HepG2 (cell line): Measurements from ENCODE around the gene GPBAR1. TPM values are rescaled to one million over a fixed set of nuclear protein-coding genes. Genes with fewer than 3 reads are reported as not detected.

Experiments used
- CREM ChIP-seq, 2 experiments: sonication (generic) in 1 of 2; formaldehyde crosslinking in 1 of 2; IDR thresholded peaks; 2 replicates each; pipeline versions ENCODE4 v1.4.0 to v1.6.1; 2016 to 2020; ENCODE audit warnings: antibody characterized with exemption in 1 of 2, mild to moderate bottlenecking in 1 of 2, missing genetic modification reagents in 1 of 2
- EED ChIP-seq: sonication (generic); formaldehyde crosslinking; IDR thresholded peaks from 2 replicates; pipeline ENCODE4 v1.5.0; 2020; ENCODE audit warnings: mild to moderate bottlenecking, missing genetic modification reagents
- FOSL2 ChIP-seq: sonication (generic); formaldehyde crosslinking; IDR thresholded peaks from 2 replicates; pipeline ENCODE4 v1.4.0; 2020; ENCODE audit warnings: missing genetic modification reagents
- FOXO1 ChIP-seq: sonication (generic); formaldehyde crosslinking; IDR thresholded peaks from 2 replicates; pipeline ENCODE4 v1.4.0; 2020; ENCODE audit warnings: missing genetic modification reagents
- HOXA3 ChIP-seq: sonication (generic); formaldehyde crosslinking; IDR thresholded peaks from 2 replicates; pipeline ENCODE4 v1.5.0; 2020; ENCODE audit warnings: missing genetic modification reagents
- MEIS2 ChIP-seq: sonication (generic); formaldehyde crosslinking; IDR thresholded peaks from 2 replicates; pipeline ENCODE4 v1.9.0; 2021; ENCODE audit warnings: mild to moderate bottlenecking, missing genetic modification reagents
- NFKB2 ChIP-seq: sonication (generic); formaldehyde crosslinking; IDR thresholded peaks from 2 replicates; pipeline ENCODE4 v1.4.0; 2020; ENCODE audit warnings: missing genetic modification reagents, borderline replicate concordance
- SNAI1 ChIP-seq: sonication (generic); formaldehyde crosslinking; IDR thresholded peaks from 2 replicates; pipeline ENCODE4 v1.5.0; 2020; ENCODE audit warnings: mild to moderate bottlenecking, missing genetic modification reagents, borderline replicate concordance
- YY1 ChIP-seq: IDR thresholded peaks from 2 replicates; pipeline ENCODE4 v1.6.1; 2011; ENCODE audit warnings: low read length, low read depth, moderate library complexity, mild to moderate bottlenecking; ENCODE audit not compliant: insufficient read depth, insufficient replicate concordance
- ZFP62 ChIP-seq: sonication (generic); formaldehyde crosslinking; IDR thresholded peaks from 2 replicates; pipeline ENCODE4 v1.4.0; 2020; ENCODE audit warnings: missing genetic modification reagents
- ZNF605 ChIP-seq: sonication (generic); formaldehyde crosslinking; IDR thresholded peaks from 2 replicates; pipeline ENCODE4 v1.8.0; 2022; ENCODE audit warnings: mild to moderate bottlenecking, missing genetic modification reagents
- polyA plus RNA-seq, 8 experiments: library from polyadenylated mRNA; depleted of rRNA in 3 of 8; stranded (reverse) in 7 of 8; unstranded in 1 of 8; fragments of >200 nt; fragmentation: Illumina TruSeq in 4 of 8; extraction: Trizol in 4 of 8; gene quantifications; 2 replicates each; pipeline versions ENCODE4 v1.2.1 to v1.2.3, GENCODE V29; 2011 to 2016; ENCODE audit warnings: low read depth in 4 of 8, missing spikeins in 1 of 8, mixed read lengths in 1 of 8; ENCODE audit not compliant: insufficient read depth in 1 of 8
- total RNA-seq, 5 experiments: library from RNA; depleted of rRNA; stranded (reverse); fragments of >200 nt; fragmentation: Illumina TruSeq; extraction: Trizol; gene quantifications; 2 replicates each; pipeline ENCODE4 v1.2.3, GENCODE V29; 2016; ENCODE audit warnings: low read depth in 1 of 5
- TF ChIP-seq, protein P1 (sequence below): sonication (generic); formaldehyde crosslinking; IDR thresholded peaks from 2 replicates; pipeline ENCODE4 v1.5.0; 2020; ENCODE audit warnings: mild to moderate bottlenecking, missing genetic modification reagents
- TF ChIP-seq, protein P2 (sequence below): sonication (generic); formaldehyde crosslinking; IDR thresholded peaks from 2 replicates; pipeline ENCODE4 v1.5.0; 2020; ENCODE audit warnings: mild to moderate bottlenecking, low read depth, missing genetic modification reagents, borderline replicate concordance
- TF ChIP-seq, protein P3 (sequence below): sonication (generic); formaldehyde crosslinking; conservative IDR thresholded peaks from 2 replicates; pipeline ENCODE4 v1.4.0; 2020; ENCODE audit warnings: missing genetic modification reagents
- TF ChIP-seq, protein P4 (sequence below): sonication (generic); formaldehyde crosslinking; IDR thresholded peaks from 2 replicates; pipeline ENCODE4 v1.4.0; 2020; ENCODE audit warnings: mild to moderate bottlenecking, low read depth, missing genetic modification reagents
- TF ChIP-seq, protein P5 (sequence below): IDR thresholded peaks from 2 replicates; pipeline ENCODE4 v1.6.1; 2016; ENCODE audit warnings: mild to moderate bottlenecking
- TF ChIP-seq, protein P6 (sequence below): sonication (generic); formaldehyde crosslinking; IDR thresholded peaks from 2 replicates; pipeline ENCODE4 v1.5.1; 2020; ENCODE audit warnings: mild to moderate bottlenecking, missing genetic modification reagents, moderate library complexity

GPBAR1 gene
- total and polyA plus RNA-seq, 2 of the 13 experiments (the other 11 are each of a cell fraction or from before 2014, with no cell fraction given), result 0.05 to 0.09 TPM

DNA sequence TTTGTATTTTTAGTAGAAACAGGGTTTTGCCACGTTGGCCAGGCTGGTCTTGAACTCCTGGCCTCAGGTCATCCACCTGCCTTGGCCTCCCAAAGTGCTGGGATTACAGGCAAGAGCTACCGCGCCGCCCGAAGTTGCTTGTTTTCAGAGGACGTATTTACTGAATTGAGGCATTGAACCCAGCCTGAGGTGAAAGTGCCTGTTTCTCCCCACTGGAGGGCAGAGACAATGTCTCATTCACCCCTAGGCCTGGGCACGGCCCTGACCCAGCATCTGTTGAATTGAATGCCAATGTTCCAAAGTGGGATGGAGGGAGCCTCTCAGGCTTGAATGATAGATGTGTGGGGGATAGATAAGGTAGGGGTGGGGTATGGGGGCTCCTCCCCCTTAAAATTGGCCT lies 36.0 kb downstream of the GPBAR1 start (continued):
- TF ChIP-seq, protein P1, sequence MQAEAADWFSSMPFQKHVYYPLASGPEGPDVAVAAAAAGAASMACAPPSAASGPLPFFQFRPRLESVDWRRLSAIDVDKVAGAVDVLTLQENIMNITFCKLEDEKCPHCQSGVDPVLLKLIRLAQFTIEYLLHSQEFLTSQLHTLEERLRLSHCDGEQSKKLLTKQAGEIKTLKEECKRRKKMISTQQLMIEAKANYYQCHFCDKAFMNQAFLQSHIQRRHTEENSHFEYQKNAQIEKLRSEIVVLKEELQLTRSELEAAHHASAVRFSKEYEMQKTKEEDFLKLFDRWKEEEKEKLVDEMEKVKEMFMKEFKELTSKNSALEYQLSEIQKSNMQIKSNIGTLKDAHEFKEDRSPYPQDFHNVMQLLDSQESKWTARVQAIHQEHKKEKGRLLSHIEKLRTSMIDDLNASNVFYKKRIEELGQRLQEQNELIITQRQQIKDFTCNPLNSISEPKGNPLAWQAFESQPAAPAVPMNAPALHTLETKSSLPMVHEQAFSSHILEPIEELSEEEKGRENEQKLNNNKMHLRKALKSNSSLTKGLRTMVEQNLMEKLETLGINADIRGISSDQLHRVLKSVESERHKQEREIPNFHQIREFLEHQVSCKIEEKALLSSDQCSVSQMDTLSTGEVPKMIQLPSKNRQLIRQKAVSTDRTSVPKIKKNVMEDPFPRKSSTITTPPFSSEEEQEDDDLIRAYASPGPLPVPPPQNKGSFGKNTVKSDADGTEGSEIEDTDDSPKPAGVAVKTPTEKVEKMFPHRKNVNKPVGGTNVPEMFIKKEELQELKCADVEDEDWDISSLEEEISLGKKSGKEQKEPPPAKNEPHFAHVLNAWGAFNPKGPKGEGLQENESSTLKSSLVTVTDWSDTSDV (CRISPR knock-in tag), result no peak
- TF ChIP-seq, protein P2, sequence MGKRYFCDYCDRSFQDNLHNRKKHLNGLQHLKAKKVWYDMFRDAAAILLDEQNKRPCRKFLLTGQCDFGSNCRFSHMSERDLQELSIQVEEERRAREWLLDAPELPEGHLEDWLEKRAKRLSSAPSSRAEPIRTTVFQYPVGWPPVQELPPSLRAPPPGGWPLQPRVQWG, result no peak
- TF ChIP-seq NFKB2 (CRISPR knock-in tag) (no peak; the same call in 1 of the 2 replicates), FOXO1 (peak; percentile 37; the same call in 1 of the 2 replicates), CREM (IDR thresholded peaks at IDR 0.05) (peak; percentile 18; the same call in 1 of the 2 replicates), CREM (CRISPR knock-in tag; IDR thresholded peaks at IDR 0.05) (no peak), ZNF605 (peak; percentile 0; the same call in 1 of the 2 replicates), HOXA3 (CRISPR knock-in tag) (peak; percentile 54; the same call in 1 of the 2 replicates), FOSL2 (CRISPR knock-in tag) (peak; percentile 30; the same call in 1 of the 2 replicates), EED (CRISPR knock-in tag) (0 out of 2 replicates have a peak, but pooled peaks have one; percentile 17), ZFP62 (CRISPR knock-in tag) (no peak), SNAI1 (CRISPR knock-in tag) (0 out of 2 replicates have a peak, but pooled peaks have one; percentile 23), MEIS2 (CRISPR knock-in tag) (no peak), YY1 (no peak)
- TF ChIP-seq, protein P3, sequence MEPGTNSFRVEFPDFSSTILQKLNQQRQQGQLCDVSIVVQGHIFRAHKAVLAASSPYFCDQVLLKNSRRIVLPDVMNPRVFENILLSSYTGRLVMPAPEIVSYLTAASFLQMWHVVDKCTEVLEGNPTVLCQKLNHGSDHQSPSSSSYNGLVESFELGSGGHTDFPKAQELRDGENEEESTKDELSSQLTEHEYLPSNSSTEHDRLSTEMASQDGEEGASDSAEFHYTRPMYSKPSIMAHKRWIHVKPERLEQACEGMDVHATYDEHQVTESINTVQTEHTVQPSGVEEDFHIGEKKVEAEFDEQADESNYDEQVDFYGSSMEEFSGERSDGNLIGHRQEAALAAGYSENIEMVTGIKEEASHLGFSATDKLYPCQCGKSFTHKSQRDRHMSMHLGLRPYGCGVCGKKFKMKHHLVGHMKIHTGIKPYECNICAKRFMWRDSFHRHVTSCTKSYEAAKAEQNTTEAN (CRISPR knock-in tag), result 0 out of 2 replicates have a peak, but pooled peaks have one; percentile 62
- TF ChIP-seq, protein P4, sequence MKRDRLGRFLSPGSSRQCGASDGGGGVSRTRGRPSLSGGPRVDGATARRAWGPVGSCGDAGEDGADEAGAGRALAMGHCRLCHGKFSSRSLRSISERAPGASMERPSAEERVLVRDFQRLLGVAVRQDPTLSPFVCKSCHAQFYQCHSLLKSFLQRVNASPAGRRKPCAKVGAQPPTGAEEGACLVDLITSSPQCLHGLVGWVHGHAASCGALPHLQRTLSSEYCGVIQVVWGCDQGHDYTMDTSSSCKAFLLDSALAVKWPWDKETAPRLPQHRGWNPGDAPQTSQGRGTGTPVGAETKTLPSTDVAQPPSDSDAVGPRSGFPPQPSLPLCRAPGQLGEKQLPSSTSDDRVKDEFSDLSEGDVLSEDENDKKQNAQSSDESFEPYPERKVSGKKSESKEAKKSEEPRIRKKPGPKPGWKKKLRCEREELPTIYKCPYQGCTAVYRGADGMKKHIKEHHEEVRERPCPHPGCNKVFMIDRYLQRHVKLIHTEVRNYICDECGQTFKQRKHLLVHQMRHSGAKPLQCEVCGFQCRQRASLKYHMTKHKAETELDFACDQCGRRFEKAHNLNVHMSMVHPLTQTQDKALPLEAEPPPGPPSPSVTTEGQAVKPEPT (CRISPR knock-in tag), result no peak
- TF ChIP-seq, protein P5, sequence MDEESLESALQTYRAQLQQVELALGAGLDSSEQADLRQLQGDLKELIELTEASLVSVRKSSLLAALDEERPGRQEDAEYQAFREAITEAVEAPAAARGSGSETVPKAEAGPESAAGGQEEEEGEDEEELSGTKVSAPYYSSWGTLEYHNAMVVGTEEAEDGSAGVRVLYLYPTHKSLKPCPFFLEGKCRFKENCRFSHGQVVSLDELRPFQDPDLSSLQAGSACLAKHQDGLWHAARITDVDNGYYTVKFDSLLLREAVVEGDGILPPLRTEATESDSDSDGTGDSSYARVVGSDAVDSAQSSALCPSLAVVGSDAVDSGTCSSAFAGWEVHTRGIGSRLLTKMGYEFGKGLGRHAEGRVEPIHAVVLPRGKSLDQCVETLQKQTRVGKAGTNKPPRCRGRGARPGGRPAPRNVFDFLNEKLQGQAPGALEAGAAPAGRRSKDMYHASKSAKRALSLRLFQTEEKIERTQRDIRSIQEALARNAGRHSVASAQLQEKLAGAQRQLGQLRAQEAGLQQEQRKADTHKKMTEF, result 0 out of 2 replicates have a peak, but pooled peaks have one; percentile 28
- TF ChIP-seq, protein P6, sequence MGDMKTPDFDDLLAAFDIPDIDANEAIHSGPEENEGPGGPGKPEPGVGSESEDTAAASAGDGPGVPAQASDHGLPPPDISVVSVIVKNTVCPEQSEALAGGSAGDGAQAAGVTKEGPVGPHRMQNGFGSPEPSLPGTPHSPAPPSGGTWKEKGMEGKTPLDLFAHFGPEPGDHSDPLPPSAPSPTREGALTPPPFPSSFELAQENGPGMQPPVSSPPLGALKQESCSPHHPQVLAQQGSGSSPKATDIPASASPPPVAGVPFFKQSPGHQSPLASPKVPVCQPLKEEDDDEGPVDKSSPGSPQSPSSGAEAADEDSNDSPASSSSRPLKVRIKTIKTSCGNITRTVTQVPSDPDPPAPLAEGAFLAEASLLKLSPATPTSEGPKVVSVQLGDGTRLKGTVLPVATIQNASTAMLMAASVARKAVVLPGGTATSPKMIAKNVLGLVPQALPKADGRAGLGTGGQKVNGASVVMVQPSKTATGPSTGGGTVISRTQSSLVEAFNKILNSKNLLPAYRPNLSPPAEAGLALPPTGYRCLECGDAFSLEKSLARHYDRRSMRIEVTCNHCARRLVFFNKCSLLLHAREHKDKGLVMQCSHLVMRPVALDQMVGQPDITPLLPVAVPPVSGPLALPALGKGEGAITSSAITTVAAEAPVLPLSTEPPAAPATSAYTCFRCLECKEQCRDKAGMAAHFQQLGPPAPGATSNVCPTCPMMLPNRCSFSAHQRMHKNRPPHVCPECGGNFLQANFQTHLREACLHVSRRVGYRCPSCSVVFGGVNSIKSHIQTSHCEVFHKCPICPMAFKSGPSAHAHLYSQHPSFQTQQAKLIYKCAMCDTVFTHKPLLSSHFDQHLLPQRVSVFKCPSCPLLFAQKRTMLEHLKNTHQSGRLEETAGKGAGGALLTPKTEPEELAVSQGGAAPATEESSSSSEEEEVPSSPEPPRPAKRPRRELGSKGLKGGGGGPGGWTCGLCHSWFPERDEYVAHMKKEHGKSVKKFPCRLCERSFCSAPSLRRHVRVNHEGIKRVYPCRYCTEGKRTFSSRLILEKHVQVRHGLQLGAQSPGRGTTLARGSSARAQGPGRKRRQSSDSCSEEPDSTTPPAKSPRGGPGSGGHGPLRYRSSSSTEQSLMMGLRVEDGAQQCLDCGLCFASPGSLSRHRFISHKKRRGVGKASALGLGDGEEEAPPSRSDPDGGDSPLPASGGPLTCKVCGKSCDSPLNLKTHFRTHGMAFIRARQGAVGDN, result peak; percentile 49
